ENCODE data around the gene DHX35.

DNA sequence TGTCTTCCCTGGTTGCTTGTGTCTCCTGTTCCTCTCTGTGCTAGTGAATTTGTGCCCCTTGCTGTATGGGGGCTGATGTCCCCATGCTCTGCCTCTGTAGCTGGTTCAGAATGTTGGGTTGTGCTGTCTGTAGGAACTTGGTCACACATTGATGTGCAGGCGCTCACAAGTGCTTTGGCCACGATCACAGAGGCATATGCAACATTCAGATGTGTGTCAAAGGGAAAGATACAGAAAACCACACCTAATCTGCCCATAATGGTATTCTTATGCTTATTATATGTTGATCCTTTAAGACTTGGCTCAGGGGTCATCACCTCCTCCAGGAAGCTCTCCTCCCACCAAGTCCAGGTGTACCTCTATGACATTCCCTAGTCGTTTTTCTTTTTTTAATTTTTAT, 17.1 kb upstream of the DHX35 start:
- TF ChIP-seq ZNF274 (CRISPR knock-in tag; IDR thresholded peaks at IDR 0.05) (no peak), FOSL2 (CRISPR knock-in tag; IDR thresholded peaks at IDR 0.05) (no peak), CBX2 (IDR thresholded peaks at IDR 0.05; ENCODE audit: low read depth, low read length) (no peak), CBX2 (CRISPR knock-in tag; IDR thresholded peaks at IDR 0.05; ENCODE audit: low read depth) (no peak), SALL1 (CRISPR knock-in tag; IDR thresholded peaks at IDR 0.05) (no peak), KDM1A (CRISPR knock-in tag; IDR thresholded peaks at IDR 0.05) (no peak), RFX1 (IDR thresholded peaks at IDR 0.05) (no peak), SETDB1 (CRISPR knock-in tag; IDR thresholded peaks at IDR 0.05; ENCODE audit: borderline replicate concordance) (no peak), TCF12 (IDR thresholded peaks at IDR 0.05) (no peak), TCF12 (CRISPR knock-in tag; IDR thresholded peaks at IDR 0.05) (no peak), ESRRA (CRISPR knock-in tag; IDR thresholded peaks at IDR 0.05; ENCODE audit: low read depth) (no peak), CTCF (CRISPR knock-in tag; IDR thresholded peaks at IDR 0.05) (no peak), FOXA3 (CRISPR knock-in tag; IDR thresholded peaks at IDR 0.05) (no peak), ZNF136 (CRISPR knock-in tag; IDR thresholded peaks at IDR 0.05; ENCODE audit: low read depth) (no peak), RFX3 (CRISPR knock-in tag; IDR thresholded peaks at IDR 0.05) (no peak), SATB2 (CRISPR knock-in tag; IDR thresholded peaks at IDR 0.05) (no peak)

Measured in HepG2 (cell line).